HEK293 (cell line): Measurements from ENCODE around the gene DCP1B.

Source experiments
- BCL11A ChIP-seq: fragments of 450-650 bp; formaldehyde crosslinking; IDR thresholded peaks from 2 replicates; pipeline ENCODE4 v1.5.1; 2016; ENCODE audit warnings: low read depth, missing biosample characterization, missing genetic modification characterization
- CTCF ChIP-seq: fragments of 450-650 bp; formaldehyde crosslinking; IDR thresholded peaks from 2 replicates; pipeline ENCODE4 v1.5.1; 2016; ENCODE audit warnings: missing biosample characterization, missing genetic modification characterization
- EGR2 ChIP-seq: fragments of 450-650 bp; formaldehyde crosslinking; IDR thresholded peaks from 2 replicates; pipeline ENCODE4 v1.5.1; 2016; ENCODE audit warnings: low read depth, missing biosample characterization, missing genetic modification characterization
- HOXC10 ChIP-seq: sonication (generic); formaldehyde crosslinking; IDR thresholded peaks from 2 replicates; pipeline ENCODE4 v1.8.1; 2023; ENCODE audit warnings: mild to moderate bottlenecking, missing genetic modification reagents
- KLF1 ChIP-seq: fragments of 450-650 bp; formaldehyde crosslinking; IDR thresholded peaks from 2 replicates; pipeline ENCODE4 v1.5.1; 2016; ENCODE audit warnings: missing biosample characterization, missing genetic modification characterization
- KLF16 ChIP-seq: fragments of 450-650 bp; formaldehyde crosslinking; IDR thresholded peaks from 2 replicates; pipeline ENCODE4 v1.5.1; 2017; ENCODE audit warnings: missing biosample characterization, missing genetic modification characterization
- MEIS1 ChIP-seq: sonication (generic); formaldehyde crosslinking; IDR thresholded peaks from 2 replicates; pipeline ENCODE4 v1.8.1; 2022; ENCODE audit warnings: missing genetic modification reagents, mild to moderate bottlenecking, borderline replicate concordance
- PATZ1 ChIP-seq: fragments of 450-650 bp; formaldehyde crosslinking; IDR thresholded peaks from 2 replicates; pipeline ENCODE4 v1.5.1; 2016; ENCODE audit warnings: missing biosample characterization, missing genetic modification characterization
- WT1 ChIP-seq: fragments of 450-650 bp; formaldehyde crosslinking; IDR thresholded peaks from 2 replicates; pipeline ENCODE4 v1.5.1; 2016; ENCODE audit warnings: missing biosample characterization, missing genetic modification characterization
- YY2 ChIP-seq: fragments of 450-650 bp; formaldehyde crosslinking; IDR thresholded peaks from 2 replicates; pipeline ENCODE4 v1.5.1; 2016; ENCODE audit warnings: missing biosample characterization, missing genetic modification characterization
- ZBTB17 ChIP-seq: fragments of 450-650 bp; formaldehyde crosslinking; IDR thresholded peaks from 2 replicates; pipeline ENCODE4 v1.5.1; 2016; ENCODE audit warnings: missing biosample characterization, missing genetic modification characterization
- ZFHX2 ChIP-seq: fragments of 450-650 bp; formaldehyde crosslinking; conservative IDR thresholded peaks from 2 replicates; pipeline ENCODE4 v1.5.1; 2016; ENCODE audit warnings: missing biosample characterization, missing genetic modification characterization
- ZNF133 ChIP-seq: fragments of 450-650 bp; formaldehyde crosslinking; IDR thresholded peaks from 2 replicates; pipeline ENCODE4 v1.5.1; 2016; ENCODE audit warnings: missing biosample characterization, missing genetic modification characterization
- ZNF18 ChIP-seq: fragments of 450-650 bp; formaldehyde crosslinking; IDR thresholded peaks from 2 replicates; pipeline ENCODE4 v1.5.1; 2016; ENCODE audit warnings: missing biosample characterization, missing genetic modification characterization
- ZNF19 ChIP-seq: fragments of 450-650 bp; formaldehyde crosslinking; IDR thresholded peaks from 2 replicates; pipeline ENCODE4; 2016; ENCODE audit warnings: missing biosample characterization, missing genetic modification characterization, low read depth
- ZNF2 ChIP-seq: fragments of 450-650 bp; formaldehyde crosslinking; IDR thresholded peaks from 2 replicates; pipeline ENCODE4 v1.5.1; 2016; ENCODE audit warnings: missing biosample characterization, missing genetic modification characterization
- ZNF211 ChIP-seq: fragments of 450-650 bp; formaldehyde crosslinking; IDR thresholded peaks from 2 replicates; pipeline ENCODE4 v1.5.1; 2016; ENCODE audit warnings: low read depth, missing biosample characterization, missing genetic modification characterization
- ZNF280C ChIP-seq: fragments of 450-650 bp; formaldehyde crosslinking; IDR thresholded peaks from 2 replicates; pipeline ENCODE4 v1.5.1; 2016; ENCODE audit warnings: missing biosample characterization, missing genetic modification characterization
- ZNF518A ChIP-seq: fragments of 450-650 bp; formaldehyde crosslinking; conservative IDR thresholded peaks from 2 replicates; pipeline ENCODE4 v1.5.1; 2016; ENCODE audit warnings: low read depth, missing biosample characterization, missing genetic modification characterization
- ZNF560 ChIP-seq: fragments of 450-650 bp; formaldehyde crosslinking; IDR thresholded peaks from 2 replicates; pipeline ENCODE4 v1.5.1; 2017; ENCODE audit warnings: missing biosample characterization, missing genetic modification characterization, borderline replicate concordance
- ZNF658 ChIP-seq: fragments of 450-650 bp; formaldehyde crosslinking; IDR thresholded peaks from 2 replicates; pipeline ENCODE4; 2016; ENCODE audit warnings: missing biosample characterization, missing genetic modification characterization
- ZNF670 ChIP-seq: fragments of 450-650 bp; formaldehyde crosslinking; IDR thresholded peaks from 2 replicates; pipeline ENCODE4 v1.5.1; 2016; ENCODE audit warnings: missing biosample characterization, missing genetic modification characterization, low read depth
- ZNF792 ChIP-seq: fragments of 450-650 bp; formaldehyde crosslinking; IDR thresholded peaks from 2 replicates; pipeline ENCODE4 v1.5.1; 2016; ENCODE audit warnings: missing biosample characterization, missing genetic modification characterization
- ZNF843 ChIP-seq: fragments of 450-650 bp; formaldehyde crosslinking; IDR thresholded peaks from 2 replicates; pipeline ENCODE4 v1.5.1; 2016; ENCODE audit warnings: missing biosample characterization, missing genetic modification characterization
- ZSCAN30 ChIP-seq: fragments of 450-650 bp; IDR thresholded peaks from 2 replicates; pipeline ENCODE4 v1.5.1; 2018; ENCODE audit warnings: missing biosample characterization, mild to moderate bottlenecking, missing genetic modification characterization, moderate library complexity
- TF ChIP-seq, protein P1 (sequence below): fragments of 450-650 bp; formaldehyde crosslinking; IDR thresholded peaks from 2 replicates; pipeline ENCODE4 v1.5.1; 2016; ENCODE audit warnings: missing biosample characterization, missing genetic modification characterization

Gene DCP1B

GRCh38 chr12:2004113-2004929 is at the start of gene DCP1B (continued):
- TF ChIP-seq PATZ1 (tag by site-specific recombination): peak; percentile 96
- TF ChIP-seq MEIS1 (CRISPR knock-in tag): no peak
- TF ChIP-seq ZNF211 (tag by site-specific recombination): peak; percentile 90
- TF ChIP-seq ZBTB17 (tag by site-specific recombination): peak; percentile 100
- TF ChIP-seq ZNF560 (tag by site-specific recombination): no peak
- TF ChIP-seq KLF16 (tag by site-specific recombination): peak; percentile 96
- peak; percentile 91 for TF ChIP-seq CTCF (tag by site-specific recombination)
- peak; percentile 97 for TF ChIP-seq ZNF518A (tag by site-specific recombination)
- TF ChIP-seq ZNF18: no peak
- TF ChIP-seq ZNF658 (tag by site-specific recombination): no peak
- TF ChIP-seq ZNF792: 0 out of 2 replicates have a peak, but pooled peaks have one; percentile 35
- TF ChIP-seq YY2: peak; percentile 98
- TF ChIP-seq ZNF670: no peak
- TF ChIP-seq ZNF2 (tag by site-specific recombination): peak; percentile 90
- peak; percentile 80 for TF ChIP-seq EGR2 (tag by site-specific recombination)
- TF ChIP-seq ZNF19 (tag by site-specific recombination): no peak
- TF ChIP-seq ZFHX2 (tag by site-specific recombination): peak; percentile 96
- peak; percentile 77 for TF ChIP-seq KLF1 (tag by site-specific recombination)
- TF ChIP-seq HOXC10 (CRISPR knock-in tag): no peak
- no peak for TF ChIP-seq ZNF280C (tag by site-specific recombination)
- peak; percentile 78 for TF ChIP-seq ZNF843 (tag by site-specific recombination)
- TF ChIP-seq, protein P1, sequence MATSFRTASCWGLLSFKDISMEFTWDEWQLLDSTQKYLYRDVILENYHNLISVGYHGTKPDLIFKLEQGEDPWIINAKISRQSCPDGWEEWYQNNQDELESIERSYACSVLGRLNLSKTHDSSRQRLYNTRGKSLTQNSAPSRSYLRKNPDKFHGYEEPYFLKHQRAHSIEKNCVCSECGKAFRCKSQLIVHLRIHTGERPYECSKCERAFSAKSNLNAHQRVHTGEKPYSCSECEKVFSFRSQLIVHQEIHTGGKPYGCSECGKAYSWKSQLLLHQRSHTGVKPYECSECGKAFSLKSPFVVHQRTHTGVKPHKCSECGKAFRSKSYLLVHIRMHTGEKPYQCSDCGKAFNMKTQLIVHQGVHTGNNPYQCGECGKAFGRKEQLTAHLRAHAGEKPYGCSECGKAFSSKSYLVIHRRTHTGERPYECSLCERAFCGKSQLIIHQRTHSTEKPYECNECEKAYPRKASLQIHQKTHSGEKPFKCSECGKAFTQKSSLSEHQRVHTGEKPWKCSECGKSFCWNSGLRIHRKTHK: no peak
- TF ChIP-seq ZNF133 (tag by site-specific recombination): no peak
- TF ChIP-seq WT1 (tag by site-specific recombination): peak; percentile 44; the same call in 1 of the 2 replicates
- no peak for TF ChIP-seq ZSCAN30 (tag by site-specific recombination)
- no peak for TF ChIP-seq BCL11A (tag by site-specific recombination)
